HG03442 (cell line): Measurements from ENCODE around the gene OTOG.

Experiments used
- ATAC-seq: cut with Tn5 transposase; IDR thresholded peaks from one replicate; pipeline ENCODE4 v1.9.1; 2021; ENCODE audit warnings: mild to moderate bottlenecking, moderate library complexity; ENCODE audit not compliant: unreplicated experiment

Gene OTOG

DNA sequence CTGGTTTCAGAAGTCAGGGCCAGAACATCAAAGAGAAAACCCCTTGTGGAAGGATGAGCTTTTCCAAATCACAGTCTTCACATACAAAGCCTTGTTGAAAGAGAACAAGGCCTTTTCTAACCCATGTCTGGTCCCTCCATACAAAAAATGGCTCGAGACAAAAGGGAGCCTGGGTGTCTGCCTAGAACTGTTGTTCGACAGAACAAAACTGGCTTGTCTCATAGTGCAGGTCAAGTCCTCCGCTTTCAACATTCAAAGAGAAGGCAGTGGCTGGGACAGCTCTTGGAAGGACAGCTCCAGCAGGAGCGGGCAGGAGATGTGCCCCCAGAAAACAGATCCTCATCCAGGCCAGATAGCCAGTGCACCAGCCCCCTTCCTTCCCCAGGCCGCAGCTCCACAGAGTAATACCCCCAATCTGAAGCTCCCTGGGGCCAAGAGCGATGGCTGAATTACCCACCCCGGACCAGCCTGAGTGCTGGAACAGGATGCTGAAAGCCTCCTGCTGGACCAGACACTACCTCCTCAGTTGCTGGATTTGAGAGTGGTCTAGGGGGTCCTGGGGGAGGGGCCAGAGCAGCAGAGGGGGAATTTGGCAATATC is 30.4 kb upstream of the OTOG start:
- no peak for ATAC-seq

- no peak for ATAC-seq
Measured at GRCh38 chr11:17517186-17517585, 29.9 kb upstream of the OTOG start.

- ATAC-seq, result no peak
Measured at GRCh38 chr11:17518366-17518765, 28.7 kb upstream of the OTOG start.

DNA sequence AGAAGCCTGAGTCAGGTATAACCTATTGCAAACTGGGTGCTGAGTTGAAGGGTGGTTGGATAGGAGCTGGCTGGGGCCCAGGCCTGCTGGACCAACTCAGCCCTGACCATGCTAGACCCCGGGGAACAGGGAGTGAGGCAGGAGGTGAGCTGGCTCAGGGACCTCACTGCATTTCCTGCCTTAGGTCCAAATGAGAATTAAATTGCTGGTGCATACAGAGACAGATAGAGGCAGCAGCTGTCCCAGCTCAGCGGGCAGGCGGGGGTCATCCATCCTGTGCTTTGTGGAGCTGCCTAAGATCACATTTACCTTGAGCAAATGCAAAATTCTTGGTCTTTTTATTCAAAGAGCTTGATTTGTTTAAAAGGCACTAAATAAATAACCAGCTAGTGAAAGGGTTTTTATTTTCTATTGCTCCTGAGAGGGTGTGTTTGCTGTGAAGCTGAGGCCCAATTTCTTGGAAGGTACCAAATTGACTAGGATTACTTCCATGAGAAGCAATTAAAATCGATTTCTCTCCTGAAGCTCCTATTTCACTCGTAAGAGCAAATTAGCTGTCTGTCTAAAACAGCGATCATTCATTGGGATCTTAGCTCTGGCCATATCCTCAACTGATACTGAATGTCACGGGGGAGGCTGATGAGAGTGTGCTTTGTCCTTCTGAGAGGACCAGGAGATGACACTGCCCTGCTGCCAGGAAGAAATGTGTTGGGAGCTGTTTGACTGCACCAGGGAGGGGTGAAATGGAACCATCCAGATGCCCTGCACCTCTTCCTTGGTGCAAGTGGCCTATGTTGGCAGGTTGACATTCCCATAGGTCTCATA is 27.8 kb upstream of the OTOG start:
- no peak for ATAC-seq

- no peak for ATAC-seq
Measured at GRCh38 chr11:17521106-17521900, 25.8 kb upstream of the OTOG start.

DNA sequence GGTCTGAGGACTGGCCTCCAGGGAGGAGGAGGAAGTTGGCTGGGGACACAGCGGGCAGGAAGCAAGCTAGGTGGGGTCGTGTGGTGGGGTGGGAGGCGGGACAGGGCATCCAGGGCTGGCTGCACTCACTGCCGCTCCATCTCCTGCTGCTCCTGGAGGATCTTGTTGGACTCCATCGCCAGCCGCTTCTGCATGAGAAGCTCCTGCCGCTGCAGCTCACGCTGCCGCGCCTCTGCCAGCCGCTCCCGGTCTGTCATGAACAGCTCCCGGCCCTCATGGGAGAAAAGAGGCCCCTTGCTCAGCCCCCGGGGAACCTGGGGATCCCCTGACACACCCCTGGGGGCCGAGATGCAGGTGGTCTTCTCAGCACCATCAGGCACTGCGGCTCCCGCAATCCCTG is 24.4 kb upstream of the OTOG start:
- ATAC-seq, result no peak

GRCh38 chr11:17524221-17524620 is 22.8 kb upstream of the OTOG start:
- ATAC-seq, result no peak

GRCh38 chr11:17525570-17525969 is 21.5 kb upstream of the OTOG start:
- no peak for ATAC-seq

- ATAC-seq, result no peak
Measured at GRCh38 chr11:17526326-17526725, 20.7 kb upstream of the OTOG start.

DNA sequence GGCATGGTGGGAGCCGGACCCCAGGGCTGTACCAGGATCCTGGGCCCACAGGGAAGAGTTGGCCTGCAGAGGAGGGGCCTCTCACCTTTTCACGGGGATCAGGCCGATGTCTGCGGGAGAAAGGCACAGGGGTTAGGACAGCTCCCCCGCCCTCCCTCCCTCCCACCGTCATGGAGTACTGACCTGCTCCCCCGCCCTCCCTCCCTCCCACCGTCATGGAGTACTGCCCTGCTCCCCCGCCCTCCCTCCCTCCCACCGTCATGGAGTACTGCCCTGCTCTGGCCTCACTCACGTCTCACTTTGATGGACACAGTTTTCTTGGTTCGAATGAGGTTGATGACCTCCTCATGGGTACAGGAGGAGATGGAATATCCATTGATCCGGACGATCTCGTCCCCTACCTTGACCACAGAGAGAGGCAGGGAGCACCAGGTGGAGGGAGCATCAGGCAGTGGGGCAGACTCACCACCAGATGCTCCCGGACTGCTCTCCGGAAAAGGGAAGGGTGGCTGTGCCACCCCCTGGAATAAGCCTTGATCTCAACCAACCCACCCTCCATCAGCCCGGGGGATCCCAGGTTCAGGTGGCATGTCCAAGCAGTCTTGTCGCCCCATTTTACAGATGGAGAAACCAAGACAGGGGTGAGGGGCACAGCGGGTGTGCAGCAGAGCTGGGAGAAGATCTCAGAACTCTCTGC is 20.0 kb upstream of the OTOG start:
- ATAC-seq, result no peak

GRCh38 chr11:17527628-17527995 is 19.4 kb upstream of the OTOG start:
- ATAC-seq, result no peak

DNA sequence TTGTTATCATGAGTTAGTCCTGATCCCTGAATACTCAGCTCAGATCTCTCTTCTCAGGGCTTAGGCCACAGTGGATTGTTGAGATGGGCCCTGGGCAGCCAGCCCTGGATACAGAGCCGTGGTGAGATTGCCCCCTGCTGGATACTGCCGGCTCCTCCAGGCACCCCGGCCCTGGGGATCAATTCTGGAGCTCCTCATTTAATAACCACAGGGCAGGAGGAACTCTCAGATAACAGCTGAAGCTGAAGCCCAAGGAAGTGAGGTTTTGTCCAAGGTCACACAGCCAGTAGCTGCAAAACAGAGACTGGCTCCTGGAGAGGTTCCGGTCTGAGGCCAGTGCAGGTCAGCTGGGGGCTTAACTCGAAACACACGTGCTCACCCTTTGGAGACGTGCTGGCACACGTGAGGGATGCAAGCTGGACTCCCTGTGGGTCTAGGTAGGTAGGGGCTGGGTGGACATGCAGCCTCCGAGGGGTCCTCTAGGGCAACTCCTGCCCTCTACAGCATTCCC is 18.8 kb upstream of the OTOG start:
- peak; percentile 55 for ATAC-seq

DNA sequence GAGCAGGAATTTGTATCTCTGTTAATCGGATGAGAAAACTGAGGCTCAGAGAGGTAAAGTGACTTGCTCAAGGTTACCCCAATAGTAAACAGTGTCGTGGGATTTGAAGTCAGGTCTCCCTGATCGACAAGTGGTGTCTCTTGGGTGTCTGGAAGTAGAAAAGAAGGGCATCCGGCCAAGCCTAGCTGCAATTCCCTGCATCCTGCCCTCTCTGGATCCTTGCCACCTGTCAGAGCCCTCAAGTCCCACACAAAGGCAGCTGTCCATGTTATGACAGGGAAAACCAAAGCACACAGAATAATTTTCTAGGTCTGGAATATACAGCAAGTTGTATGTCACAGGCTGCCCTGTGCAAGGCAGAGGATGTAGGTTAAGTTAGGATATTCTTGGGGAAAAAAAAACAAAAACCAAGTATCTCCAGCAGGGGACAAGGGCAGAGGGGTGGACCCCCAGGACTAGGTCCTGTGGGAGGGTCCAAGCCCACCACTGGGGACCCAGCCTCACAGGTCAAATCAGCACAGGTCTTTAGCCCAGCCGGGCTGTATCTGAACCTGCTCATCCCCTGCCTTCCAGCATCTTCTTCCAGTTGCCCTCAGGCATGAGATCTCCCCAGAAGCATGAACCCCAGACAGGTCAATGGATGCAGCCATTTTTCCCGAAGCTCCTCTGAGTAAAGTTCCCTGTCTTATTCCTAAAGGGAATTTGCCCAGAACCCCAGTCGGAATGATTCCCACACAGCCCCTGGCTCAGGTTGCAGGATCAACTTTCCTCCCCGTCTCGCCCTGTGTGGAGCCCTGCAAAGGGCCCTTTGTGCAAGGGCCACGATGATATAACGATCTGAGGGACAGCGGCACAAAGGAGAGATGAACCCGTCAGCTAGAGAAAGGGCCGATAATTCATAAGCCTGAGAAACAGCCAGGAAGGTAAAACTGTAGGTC is 17.9 kb upstream of the OTOG start:
- ATAC-seq, result no peak

- ATAC-seq, result no peak
Measured at GRCh38 chr11:17529844-17530185, 17.2 kb upstream of the OTOG start.

DNA sequence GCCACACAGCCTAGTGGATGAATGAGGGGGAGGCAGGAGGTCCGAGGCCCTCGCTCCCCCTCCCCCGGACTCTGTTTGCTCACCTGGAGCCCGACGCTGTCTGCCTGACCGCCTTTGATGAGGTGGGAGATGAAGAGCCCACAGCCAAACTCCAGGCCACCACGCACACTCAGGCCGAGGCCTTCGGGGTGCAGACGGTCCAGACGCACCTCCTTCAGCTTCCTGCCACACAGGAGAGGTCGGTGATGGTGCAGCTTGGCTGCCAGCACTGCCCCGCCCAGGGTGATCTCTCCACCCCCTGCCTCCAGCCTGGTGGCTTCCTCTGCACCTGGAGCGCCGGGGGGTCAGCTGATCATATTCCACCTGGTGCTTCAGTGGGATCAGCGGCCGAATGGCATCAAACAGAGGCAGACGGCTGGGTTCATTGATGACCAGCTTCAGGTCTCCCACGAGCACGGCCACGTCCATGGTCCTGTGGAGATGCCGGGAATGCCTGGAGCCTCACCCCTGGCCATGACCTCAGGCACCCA is 15.9 kb upstream of the OTOG start:
- no peak for ATAC-seq

- ATAC-seq, result no peak
Measured at GRCh38 chr11:17531636-17532113, 15.4 kb upstream of the OTOG start.

GRCh38 chr11:17532784-17533183 is 14.3 kb upstream of the OTOG start:
- ATAC-seq, result no peak

DNA sequence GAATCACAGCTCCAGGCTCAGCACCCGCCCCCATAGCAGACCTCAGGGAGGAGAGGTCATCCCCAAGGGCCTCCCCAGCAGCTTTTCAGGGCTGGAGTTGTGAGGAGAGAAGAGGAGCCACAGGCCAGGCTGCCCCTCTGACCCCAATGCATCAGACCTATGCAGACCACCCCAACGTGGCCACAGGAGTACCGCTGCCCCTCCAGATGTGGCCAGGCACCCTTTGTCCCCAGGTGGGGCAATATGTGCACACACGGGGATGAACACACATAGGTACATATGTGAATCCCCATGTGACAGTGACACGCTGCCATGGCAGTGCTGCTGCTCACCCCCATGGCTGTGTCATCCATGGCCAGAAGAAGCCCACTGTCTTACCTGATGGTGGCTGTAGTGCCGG is 13.7 kb upstream of the OTOG start:
- ATAC-seq, result no peak

DNA sequence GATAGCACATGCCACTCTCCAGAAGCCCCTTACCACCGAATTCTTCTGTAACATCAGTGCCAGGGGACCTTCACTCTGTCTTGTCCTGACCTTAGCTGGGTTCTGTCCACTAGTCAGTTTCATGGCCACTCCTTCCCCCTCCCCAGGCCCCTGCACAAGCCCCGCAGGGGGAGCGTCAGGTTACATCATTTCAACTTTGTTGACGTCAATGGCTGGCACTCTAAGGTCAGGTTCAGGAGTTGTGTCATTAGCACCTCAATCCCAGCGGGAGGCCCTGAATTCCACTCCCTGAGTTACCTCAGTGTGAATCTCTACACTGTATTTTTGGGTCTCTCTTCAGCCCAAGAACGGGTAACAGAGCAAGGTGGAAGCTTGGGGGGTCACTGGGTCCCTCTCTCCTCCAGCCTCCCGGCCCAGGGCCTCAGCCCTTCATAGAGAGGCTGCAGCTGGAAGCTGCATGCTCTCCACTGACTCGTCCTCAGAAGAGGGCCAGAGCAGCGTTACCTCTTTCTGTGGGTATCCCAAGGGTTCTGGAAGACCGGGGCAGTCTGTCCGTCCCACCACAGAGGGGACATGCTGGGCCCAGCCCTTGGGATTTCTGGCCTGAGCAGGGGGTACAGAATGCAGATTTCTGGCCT is 13.2 kb upstream of the OTOG start:
- ATAC-seq, result no peak
